ENCODE data around the gene POU5F1. TPM values are rescaled to one million over a fixed set of nuclear protein-coding genes. Genes with fewer than 3 reads are reported as not detected.
"Not testable (repeated sequence)": the region's sequence is repeated elsewhere in the genome, so short reads cannot be mapped to it uniquely, and the experiment has no call there.

The POU5F1 gene
- polyA plus RNA-seq, 2 of the 4 experiments (the other 2 are of a cell fraction), result 2.7 to 2.8 TPM

DNA sequence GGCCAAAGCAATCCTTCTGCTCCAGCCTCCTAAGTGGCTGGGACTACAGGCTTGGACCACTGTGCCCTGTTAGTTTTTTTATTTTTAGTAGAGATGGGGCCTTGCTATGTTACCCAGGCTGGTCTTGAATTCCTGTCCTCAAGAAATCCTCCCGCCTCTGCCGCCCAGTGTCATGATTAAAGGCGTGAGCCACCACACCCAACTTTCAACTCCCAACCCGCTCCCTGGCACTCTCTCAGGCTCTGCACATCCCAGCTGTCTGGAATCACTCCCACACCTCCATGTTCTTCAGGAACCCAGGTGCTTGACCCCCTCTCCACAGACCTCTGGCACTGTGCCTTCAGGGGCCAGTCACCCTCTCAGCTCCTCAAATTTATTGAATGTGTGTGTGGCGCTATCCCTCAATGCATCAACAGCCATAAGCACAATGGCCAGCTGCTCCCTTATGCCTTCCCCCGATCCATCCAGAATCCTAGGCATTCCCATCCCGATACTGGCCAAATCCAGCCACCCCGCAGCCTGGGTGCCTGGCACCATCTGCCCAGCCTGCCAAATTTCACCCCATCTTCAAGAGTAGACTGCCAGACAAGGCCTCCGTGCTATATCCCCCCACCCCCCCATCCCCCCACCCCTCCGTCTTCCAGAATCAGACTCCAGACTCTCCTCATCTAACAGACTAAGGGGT lies 647 bp upstream of the POU5F1 start:
- Histone ChIP-seq H3K27ac (no peak overlapping the region), H3K4me1 (peaks cover 8% of the 10 kb centered on the region; the same call in 2 of the 3 replicates), H3K9me3 (no peaks in the 10 kb centered on the region), H3K4me2 (no peak overlapping the region), H3K4me3 (no peak overlapping the region)
- DNase-seq (ENCODE audit: low read depth in 1 of 2, low spot score in 1 of 2) (no peak), ATAC-seq (no peak), FAIRE-seq (no peak)
- TF ChIP-seq CBX2 (IDR thresholded peaks at IDR 0.05; ENCODE audit: borderline replicate concordance, low read depth) (no peak), CHD2 (IDR thresholded peaks at IDR 0.05; ENCODE audit: low read length, partially characterized antibody) (no peak), RCOR1 (IDR thresholded peaks at IDR 0.05; ENCODE audit: low read depth, low read length) (no peak), MAZ (IDR thresholded peaks at IDR 0.05; ENCODE audit: borderline replicate concordance, low read depth, low read length) (no peak), KDM5A (IDR thresholded peaks at IDR 0.05) (no peak), NR3C1 (IDR thresholded peaks at IDR 0.05) (no peak), SREBF2 (IDR thresholded peaks at IDR 0.05) (no peak)
- TF ChIP-seq, protein P1, sequence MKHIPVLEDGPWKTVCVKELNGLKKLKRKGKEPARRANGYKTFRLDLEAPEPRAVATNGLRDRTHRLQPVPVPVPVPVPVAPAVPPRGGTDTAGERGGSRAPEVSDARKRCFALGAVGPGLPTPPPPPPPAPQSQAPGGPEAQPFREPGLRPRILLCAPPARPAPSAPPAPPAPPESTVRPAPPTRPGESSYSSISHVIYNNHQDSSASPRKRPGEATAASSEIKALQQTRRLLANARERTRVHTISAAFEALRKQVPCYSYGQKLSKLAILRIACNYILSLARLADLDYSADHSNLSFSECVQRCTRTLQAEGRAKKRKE (CRISPR knock-in tag; IDR thresholded peaks at IDR 0.05; ENCODE audit: low read depth), result no peak
- CTCF ChIA-PET, result no interaction called here
- 87% methylated on average over 9 of the region's 10 CpGs for WGBS (ENCODE audit: missing lambda C conversion rate)
- POLR2A ChIA-PET, result no interaction called here

DNA sequence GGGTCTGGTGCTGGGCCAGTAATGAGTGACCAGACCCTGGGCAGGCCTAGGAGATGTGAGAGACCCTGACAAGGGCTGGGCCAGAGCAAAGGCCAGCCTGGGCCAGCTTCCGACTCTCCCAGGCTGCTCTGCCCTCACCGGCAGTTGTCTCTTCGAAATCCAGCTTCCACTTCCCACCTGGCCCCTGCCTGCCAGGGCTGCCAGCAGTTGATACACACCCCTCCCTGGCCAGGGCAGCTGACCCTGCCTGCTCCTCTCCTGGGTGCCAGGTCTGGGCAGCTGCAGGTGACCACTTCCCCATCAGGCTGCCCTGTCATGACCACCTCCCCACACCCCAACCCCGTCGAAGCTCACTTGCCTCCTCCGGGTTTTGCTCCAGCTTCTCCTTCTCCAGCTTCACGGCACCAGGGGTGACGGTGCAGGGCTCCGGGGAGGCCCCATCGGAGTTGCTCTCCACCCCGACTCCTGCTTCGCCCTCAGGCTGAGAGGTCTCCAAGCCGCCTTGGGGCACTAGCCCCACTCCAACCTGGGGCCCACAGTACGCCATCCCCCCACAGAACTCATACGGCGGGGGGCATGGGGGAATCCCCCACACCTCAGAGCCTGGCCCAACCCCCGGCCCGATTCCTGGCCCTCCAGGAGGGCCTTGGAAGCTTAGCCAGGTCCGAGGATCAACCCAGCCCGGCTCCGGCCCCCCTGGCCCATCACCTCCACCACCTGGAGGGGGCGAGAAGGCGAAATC lies 453 bp downstream of the POU5F1 start:
- POLR2A ChIA-PET; H3K4me1 ChIP-seq; CTCF ChIA-PET; H3K27ac ChIP-seq; H3K4me2 ChIP-seq; DNase-seq (ENCODE audit: low read depth in 1 of 2, low spot score in 1 of 2); H3K9me3 ChIP-seq; H3K4me3 ChIP-seq; FAIRE-seq: not testable (repeated sequence)
- peak in 1 of 2 experiments; percentile 25; a peak in 3 of 6 replicates for ATAC-seq
- WGBS (ENCODE audit: missing lambda C conversion rate), result 89% methylated on average over 9 of the region's 23 CpGs

DNA sequence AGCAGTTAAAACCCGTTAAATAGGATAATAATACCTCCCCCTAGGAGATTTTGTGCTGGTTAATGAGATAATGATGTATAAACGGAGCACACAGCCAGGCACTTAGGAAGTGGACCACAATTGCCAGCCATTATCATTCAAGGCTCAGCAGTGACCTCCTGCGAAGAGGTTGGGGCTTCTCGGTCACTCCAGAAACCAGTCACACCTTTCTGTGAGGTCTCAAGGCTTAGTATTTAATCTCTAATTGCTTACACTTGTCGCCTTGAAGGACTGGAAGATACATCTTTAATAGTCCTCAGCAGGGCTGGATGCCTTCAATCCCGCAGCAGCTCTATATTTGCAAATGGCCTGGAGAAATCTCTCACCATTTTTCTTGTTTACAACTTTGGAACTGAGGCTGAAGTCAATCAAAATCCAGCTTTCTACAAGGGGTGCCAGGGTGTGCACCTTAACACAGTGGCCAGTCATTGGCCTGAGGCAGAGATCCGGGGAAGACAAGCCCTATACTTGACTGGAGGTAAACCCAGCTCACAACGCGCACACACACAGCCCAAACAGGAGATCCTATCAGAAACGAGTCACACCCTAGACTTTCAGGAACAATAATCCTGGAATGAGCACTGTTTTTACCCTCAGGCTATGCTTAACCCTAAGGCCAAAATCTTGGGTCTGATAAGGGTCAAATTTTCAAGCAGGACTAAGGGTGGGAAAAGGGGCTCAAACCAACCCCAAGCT lies 1.2 kb downstream of the POU5F1 start:
- CTCF ChIA-PET, result interaction anchor here (1.7 kb wide), 1 partner anchor 11 kb away, joined by 3 read pairs; the partner anchor contains the start of gene TCF19
- Histone ChIP-seq H3K27ac (no peak overlapping the region), H3K9me3 (no peaks in the 10 kb centered on the region), H3K4me3 (no peak overlapping the region), H3K4me1 (peaks cover 8% of the 10 kb centered on the region; the same call in 2 of the 3 replicates), H3K4me2 (no peak overlapping the region)
- DNase-seq (ENCODE audit: low read depth in 1 of 2, low spot score in 1 of 2) (no peak), ATAC-seq (peak in 1 of 2 experiments; percentile 14; a peak in 1 of 6 replicates), FAIRE-seq (no peak)
- POLR2A ChIA-PET, result no interaction called here
- WGBS (ENCODE audit: missing lambda C conversion rate), result 87% methylated on average over 6 of the region's 10 CpGs
- TF ChIP-seq PHF8 (IDR thresholded peaks at IDR 0.05; ENCODE audit: borderline replicate concordance, low read depth), result no peak
- TF ChIP-seq CHD4 (IDR thresholded peaks at IDR 0.05; ENCODE audit: borderline replicate concordance), result no peak
- TF ChIP-seq, protein P2, sequence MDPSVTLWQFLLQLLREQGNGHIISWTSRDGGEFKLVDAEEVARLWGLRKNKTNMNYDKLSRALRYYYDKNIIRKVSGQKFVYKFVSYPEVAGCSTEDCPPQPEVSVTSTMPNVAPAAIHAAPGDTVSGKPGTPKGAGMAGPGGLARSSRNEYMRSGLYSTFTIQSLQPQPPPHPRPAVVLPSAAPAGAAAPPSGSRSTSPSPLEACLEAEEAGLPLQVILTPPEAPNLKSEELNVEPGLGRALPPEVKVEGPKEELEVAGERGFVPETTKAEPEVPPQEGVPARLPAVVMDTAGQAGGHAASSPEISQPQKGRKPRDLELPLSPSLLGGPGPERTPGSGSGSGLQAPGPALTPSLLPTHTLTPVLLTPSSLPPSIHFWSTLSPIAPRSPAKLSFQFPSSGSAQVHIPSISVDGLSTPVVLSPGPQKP (IDR thresholded peaks at IDR 0.05; ENCODE audit: low read depth, low read length), result no peak
- TF ChIP-seq RARB (CRISPR knock-in tag; IDR thresholded peaks at IDR 0.05), result no peak
- TF ChIP-seq, protein P3, sequence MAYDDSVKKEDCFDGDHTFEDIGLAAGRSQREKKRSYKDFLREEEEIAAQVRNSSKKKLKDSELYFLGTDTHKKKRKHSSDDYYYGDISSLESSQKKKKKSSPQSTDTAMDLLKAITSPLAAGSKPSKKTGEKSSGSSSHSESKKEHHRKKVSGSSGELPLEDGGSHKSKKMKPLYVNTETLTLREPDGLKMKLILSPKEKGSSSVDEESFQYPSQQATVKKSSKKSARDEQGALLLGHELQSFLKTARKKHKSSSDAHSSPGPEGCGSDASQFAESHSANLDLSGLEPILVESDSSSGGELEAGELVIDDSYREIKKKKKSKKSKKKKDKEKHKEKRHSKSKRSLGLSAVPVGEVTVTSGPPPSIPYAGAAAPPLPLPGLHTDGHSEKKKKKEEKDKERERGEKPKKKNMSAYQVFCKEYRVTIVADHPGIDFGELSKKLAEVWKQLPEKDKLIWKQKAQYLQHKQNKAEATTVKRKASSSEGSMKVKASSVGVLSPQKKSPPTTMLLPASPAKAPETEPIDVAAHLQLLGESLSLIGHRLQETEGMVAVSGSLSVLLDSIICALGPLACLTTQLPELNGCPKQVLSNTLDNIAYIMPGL (CRISPR knock-in tag; IDR thresholded peaks at IDR 0.05; ENCODE audit: borderline replicate concordance), result no peak
- TF ChIP-seq MYC (IDR thresholded peaks at IDR 0.05; ENCODE audit: borderline replicate concordance, low read length), result no peak
- TF ChIP-seq ESRRA (IDR thresholded peaks at IDR 0.05; ENCODE audit: borderline replicate concordance, low read length), result no peak
- TF ChIP-seq ZNF302 (CRISPR knock-in tag; IDR thresholded peaks at IDR 0.05), result no peak
- no peak for TF ChIP-seq TP53 (CRISPR knock-in tag; IDR thresholded peaks at IDR 0.05)
- TF ChIP-seq MAZ (IDR thresholded peaks at IDR 0.05; ENCODE audit: borderline replicate concordance, low read depth, low read length), result no peak
